ENCODE results near the gene MC5R.

Gene MC5R

DNA sequence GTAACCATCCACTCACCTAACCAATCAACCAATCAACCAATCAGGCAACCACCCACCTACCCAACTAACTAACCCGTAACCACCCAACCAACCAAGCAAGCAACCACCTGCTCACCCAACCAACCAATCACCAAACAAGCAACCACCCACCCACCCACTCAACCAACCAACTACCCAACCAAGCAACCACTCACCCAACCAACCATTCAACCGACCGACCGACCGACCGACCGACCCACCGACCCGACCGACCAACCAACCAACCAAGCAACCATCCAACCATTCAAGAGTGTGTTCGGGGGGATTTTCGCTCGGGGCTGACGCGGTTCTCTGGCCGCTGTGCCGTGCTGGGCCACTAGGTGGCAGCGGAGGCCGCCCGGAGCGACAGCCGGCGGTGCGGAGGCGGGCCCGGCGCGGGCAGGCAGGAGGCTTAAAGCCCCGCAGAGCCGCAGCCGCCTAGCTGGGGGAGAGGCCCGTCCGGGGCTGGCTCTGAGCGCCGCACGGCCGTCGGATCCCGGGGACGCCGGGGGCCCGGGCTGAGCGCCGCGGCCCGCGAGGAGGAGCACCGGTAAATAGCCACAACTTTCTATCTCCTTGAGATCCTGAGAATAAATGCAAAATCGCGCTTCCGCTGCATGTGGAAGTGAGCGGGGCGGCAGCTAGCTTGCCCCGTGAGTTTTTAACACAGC, at the start of gene MC5R:
TSS of gene MC5R (plus strand) at position 443 of the 689 bp plus-strand sequence. CDS start 1,617 bp downstream, outside the sequence.
- peak; percentile 51 for DNase-seq

DNA sequence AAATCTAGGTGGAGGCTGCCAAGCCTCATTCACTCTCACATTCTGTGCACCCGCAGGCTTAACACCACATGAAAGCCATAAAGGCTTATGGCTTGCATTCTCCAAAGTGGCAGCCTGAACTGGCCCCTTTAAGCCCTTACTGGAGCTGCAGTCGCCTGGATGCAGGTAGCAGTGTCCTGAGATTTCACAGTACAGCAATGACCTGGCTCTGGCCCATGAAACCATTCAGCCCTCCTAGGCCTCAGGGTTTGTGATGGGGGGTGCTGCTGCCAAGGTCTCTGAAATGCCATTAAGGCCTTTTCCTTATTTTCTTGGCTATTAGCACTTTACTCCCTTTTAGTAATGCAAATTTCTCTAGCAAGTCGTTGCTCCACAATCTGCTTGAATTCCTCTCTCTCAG, 48.9 kb upstream of the MC5R start:
- no peak for DNase-seq

DNA sequence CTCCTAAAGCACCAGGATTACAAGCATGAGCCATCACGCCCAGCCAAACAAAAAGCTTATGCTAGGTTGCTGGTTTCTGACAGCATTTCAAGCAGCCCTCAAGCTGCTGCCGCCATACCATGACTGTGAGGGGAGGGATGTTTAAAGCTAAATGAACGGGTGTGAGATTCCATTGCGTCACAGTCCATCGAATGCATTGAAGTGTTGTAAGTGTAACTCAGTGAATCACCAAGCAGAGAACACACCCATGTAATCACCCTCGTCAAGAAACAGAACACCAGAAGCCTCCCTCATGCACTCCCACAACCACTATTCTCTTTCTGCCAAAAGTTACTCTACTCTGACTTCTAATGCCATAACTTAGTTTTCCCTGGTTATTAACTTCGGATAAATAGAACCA, 32.8 kb upstream of the MC5R start:
- DNase-seq: no peak

DNA sequence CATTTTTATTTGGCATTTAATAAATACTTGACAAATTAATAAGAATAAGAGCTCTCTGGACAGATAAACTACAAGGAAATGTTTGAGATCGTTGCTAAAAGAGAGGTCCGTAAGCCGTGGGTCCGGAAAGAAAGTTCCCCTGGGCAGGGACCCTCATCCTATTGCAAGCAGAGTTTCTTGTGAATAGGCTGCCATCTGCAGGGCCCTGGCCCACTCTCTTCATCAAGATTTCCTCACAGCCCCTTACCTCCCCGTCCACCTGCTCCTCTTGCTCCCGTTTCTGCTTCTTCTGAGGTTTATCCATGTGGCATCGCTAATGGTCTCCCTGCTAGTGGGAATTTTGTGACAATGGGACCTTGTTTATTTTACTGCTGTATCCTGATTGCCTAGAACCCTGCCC, 30.1 kb upstream of the MC5R start:
- no peak for DNase-seq

DNA sequence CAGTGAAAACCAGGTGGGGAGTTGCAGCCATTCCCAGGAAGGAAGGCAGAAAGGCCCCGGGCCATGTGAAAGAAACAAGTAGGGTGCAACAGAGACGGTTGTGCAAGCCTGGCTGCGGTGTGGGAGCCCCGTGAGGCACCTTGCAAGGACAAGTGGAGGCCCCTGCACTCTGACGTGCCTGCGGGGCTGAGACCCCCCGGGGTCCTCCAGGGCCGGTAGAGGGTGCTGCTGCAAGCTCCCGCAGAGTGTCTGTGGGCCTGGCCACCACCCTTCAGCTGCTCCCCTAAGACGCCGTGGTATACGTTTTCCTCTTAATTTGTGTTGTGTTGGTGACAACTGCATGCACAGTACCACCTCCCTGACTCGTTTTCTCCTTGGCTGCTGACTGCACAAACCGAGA, 27.4 kb upstream of the MC5R start:
- DNase-seq: no peak

DNA sequence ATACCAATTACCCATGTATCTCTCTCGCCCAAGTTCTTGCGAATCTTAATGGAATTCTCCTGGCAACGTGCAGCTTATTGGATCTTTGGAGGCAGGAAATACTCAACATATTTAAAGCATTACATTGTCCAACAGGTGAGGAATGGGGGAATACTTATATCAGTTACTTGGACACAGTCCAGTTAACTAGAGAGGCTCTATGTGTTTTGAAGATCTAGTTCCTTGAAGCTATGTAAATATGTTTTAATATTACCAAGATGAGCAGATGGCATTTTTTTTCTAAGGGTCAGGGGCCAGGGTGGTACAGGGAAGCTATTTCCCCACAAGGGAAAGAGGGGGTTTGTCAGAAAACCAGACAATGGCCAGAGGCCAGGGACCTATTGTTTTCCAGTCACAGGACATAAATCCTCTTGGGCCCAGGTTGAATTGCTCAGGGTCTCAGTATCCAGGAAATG, 26.8 kb upstream of the MC5R start:
- no peak for DNase-seq

DNA sequence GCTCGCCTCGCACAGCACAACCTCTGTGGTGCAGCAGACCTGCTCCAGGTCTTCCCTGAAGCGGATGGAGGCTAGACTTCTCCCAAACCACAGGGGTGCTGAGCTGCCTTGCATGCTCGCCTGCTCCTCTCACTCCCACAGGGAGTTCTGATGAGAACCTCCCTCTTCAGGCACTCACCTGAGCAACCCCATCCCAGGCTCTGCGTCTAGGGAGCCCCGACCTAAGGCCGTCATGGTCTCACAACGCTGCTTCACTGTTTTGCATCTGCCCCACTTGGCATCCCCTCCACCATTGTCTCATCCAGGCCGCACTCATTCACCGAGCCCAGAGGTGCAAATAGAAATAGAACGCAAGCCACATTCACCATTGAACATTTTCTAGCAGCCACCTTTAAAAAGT, 24.6 kb upstream of the MC5R start:
- DNase-seq: no peak

DNA sequence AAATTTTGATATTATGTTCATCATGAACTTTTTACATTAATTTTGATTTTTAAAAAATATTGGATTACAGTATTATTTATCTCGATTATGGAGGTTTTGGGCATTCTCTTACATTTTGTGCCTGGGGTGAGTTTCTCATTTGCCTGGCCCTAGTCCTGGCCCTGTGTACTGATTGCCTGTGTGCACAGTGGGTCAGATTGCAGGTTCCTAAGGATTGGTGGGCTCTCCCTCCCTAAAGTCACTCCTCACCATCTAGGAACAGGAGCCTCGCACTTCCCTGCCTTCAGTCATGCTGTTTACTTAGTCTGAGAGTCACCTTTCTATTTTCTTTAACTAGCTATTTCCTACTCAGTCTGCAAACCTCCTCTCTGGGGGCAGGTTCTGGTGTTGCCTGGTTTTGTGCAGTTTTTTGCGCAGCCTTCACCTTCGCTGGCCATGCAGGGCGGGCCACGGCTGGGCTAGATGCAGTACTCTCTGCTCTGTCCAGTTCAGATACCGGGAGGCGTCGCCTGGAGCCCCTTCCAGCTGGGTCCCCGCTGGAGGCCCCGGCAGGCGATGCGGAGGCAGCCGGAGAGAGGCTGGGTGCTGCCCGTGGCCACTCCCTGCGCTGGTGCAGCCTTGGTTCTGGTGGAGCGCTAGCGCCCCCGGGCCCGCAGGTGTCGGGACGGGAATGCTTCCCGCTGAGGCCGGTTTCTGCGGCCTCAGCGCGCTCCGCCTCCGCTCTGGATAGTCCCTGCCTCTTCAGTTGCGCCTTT, 23.3 kb upstream of the MC5R start:
- DNase-seq: peak; percentile 48

DNA sequence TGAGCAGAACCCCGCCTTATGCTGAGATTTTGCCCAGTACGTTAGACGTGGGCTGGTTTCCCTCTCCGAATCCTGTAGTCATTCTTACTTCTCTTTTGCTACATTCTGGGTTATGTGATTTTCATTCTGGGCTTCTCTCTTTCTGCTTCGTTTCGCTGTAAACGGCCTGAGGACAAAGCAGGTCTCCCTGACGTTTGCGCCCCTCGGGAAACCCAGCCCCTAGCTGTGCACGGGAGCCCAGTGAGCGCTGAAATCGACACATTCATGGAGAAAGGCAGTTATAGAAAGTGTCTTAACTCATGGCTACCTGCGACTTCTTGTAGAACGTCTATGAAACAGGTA, 22.7 kb upstream of the MC5R start:
- DNase-seq: no peak

DNA sequence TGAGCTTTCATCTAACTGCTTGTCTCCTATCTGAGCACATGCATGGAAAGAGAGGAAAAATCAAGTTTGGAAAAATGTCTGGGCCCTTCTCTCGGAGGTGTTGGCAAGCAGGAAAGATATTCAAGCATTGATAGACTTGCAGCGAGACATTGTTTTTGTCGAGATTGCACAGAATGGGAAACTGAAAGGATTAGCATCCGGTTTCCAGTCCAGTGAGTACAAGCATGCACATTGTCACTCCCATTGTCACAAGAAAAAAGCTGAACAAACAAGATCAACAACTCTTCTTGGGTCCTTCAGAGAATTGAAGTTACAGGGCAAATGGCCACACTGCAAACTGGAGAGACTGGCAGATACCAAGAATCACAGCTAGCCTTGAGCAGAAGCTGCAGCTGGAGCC, 19.6 kb upstream of the MC5R start:
- DNase-seq: no peak

DNA sequence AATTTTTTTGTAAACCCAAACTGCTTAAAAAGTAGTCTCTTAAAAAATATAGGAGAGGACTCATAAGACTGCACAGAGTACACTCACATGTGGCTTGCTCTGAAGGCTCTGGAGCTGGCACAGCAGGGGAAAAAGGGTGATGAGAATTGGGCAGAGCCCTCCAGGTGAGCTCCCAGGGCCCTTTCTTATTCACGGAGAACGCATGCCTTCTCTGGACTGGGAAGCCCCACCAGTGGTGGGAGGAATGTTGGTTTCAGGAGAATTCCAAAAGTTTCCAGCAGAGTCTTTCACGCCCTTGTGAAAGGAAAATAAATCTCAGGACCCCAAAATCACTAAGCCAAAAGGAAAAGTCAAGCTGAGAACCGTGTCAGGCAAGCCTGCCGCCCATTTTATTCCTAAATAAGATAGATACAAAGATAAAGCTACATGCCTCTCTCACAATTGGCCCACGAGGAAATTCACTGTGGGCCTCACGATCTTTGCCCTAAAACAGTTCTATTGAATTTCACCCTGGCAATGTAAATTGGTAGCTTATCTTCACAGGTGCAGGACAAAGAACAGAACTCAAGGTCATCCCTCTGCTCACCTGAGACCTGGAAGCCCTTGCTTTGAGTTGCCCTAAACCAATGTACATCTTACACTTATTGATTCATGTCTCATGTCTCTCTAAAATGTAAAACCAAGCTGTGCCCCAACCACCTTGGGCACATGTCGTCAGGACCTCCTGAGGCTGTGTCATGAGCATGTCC, 15.5 kb upstream of the MC5R start:
- no peak for DNase-seq

DNA sequence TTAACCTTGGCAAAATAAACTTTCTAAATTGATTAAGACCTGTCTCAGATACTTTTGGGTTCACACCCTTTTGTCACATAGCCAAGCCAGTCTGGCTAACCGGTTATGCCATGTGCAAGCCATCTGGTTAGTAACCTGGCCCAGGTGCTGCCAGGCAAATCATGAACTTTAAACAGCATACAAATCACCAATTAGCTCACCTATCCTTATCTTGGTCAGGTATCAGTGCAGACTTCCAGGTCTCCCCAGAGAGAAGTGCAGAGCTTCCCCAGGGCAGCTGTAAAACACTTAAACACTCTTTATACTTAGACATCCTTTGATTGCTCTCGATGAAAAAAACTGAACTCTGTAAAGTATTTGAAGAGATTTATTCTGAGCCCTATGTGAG, 14.9 kb upstream of the MC5R start:
- no peak for DNase-seq

DNA sequence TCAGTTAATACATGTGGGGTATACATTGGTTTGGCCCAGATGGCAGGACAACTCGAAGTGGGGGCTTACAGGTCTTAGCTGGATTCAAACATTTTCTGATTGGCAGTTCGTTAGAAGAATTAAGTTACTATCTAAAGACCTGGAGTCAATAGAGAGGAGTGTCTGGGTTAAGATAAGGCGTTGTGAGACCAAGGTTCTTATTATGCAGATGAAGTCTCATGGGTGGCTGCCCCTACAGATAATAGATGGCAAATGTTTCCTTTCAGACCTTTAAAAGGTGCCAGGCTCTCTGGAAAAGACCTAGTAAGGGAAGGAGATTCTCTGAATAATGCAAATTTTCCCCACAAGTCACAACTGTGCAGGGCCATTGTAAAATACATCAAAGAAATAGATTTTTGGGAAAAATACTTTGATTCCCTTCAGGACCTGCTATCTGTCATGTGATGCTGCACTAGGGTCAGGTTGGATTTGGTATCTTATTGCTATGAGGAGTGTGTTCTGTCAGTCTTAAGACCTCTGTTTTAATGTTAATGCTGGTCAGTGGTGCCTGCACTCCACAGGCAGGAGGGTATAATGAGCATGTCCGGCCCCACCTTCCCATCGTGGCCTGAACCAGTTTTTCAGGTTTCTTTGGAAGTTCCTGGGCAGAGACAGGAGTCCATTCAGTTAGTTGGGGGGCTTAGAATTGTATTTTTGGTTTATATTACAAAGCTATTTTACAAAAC, 14.3 kb upstream of the MC5R start:
- peak; percentile 43 for DNase-seq

DNA sequence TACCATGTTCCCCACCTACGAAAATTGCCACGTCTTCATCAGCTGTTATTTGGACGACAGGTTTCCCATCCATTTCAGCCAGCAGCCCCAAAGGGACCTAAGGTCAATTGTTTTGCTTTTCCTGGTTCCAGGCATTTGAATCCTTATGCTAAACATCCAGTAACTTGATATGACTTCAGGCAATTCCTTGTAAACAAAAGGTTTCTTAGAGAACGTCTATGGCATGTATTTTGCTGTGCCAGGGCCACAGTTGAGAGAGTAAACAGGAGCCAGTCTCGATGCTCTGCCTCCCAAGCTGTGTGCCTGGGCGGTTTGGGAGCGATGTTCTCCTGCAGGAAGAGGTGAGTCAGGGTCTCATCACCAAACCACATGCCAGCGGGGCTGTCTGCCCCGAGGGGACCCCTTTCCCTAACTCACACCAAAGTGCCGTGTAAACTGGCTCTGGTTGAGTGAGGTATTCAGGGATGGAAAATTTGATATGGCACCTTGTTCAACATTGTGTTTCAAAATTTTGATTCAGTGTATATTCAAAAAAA, 12.9 kb upstream of the MC5R start:
- DNase-seq: no peak

DNA sequence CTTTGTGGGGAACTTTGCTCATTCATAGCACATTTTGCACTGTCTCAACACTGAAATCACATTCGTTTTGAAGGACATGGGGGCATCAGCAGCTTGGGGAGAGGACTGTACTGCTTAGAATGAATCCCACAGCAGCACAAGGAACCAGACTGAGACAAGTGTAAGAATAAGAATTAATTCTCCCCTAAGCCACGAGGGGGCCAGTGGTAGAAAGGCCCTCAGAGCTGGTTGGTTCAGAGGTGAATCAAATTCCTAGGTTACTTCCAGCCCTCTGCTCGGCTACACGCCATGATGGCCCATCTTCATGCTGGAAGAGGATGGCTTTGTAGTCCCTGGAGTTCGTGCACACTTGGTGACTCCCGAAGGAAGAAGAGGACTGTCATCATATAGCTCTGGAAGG, 12.0 kb upstream of the MC5R start:
- no peak for DNase-seq

DNA sequence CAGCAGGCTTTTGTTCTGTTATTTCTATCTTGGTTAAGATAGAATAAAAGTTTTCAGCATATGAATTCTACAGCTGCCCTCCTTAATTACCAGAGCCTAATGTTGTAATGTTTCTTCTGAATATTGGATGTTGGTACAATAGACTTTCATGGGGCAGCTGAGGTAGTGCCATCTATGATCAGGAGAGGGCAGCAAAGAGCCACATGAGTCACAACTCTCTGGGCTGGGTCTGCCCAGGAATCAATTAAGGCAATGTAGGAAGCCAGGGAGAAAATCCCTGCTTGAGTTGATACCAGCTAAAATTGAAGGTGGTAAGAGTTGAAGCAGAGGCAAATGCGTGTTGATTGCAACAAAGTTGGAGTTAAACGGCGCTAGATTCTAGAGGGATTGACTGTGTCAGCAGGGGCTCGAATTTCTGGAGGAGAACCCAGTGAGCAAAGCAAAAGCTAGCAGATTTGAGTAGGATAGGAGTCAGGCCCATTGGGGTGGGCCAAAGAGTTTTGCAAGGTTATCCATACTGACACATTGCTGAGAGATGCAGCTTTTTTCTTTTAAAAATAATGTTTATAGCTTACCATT, 10.6 kb upstream of the MC5R start:
- peak; percentile 65 for DNase-seq

DNA sequence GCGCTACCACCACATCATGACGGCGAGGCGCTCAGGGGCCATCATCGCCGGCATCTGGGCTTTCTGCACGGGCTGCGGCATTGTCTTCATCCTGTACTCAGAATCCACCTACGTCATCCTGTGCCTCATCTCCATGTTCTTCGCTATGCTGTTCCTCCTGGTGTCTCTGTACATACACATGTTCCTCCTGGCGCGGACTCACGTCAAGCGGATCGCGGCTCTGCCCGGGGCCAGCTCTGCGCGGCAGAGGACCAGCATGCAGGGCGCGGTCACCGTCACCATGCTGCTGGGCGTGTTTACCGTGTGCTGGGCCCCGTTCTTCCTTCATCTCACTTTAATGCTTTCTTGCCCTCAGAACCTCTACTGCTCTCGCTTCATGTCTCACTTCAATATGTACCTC, 2.3 kb downstream of the MC5R start:
- no peak for DNase-seq

DNA sequence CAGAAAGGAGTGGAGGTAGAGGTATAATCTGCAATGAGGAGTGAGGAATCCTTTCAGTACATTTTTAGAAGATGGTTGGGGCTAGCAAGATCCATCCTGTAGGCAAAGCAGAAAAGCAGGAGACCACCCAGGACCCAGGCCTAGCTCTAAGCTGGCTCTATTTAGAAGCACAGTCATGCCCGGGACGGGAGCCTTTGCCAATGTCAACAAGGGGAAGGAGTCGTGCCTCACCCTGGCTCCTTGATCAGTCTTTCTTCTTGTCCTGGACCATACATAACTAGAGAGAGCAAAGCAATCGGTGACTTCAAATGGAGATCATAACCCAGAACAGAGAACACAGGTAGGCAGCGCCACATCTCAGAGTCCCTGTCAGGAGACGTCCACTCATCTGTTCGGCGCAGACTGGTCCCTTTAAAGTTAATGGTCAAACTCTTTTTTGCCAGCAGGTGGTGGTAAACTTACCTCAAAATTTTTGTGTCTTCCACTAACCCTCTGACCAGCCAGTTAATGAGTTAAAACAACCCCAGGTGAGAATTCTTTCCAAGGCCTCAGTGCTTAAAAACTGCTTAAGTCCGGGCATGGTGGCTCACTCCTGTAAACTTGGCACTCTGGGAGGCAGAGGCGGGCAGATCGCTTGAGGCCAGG, 8.0 kb downstream of the MC5R start:
- no peak for DNase-seq

DNA sequence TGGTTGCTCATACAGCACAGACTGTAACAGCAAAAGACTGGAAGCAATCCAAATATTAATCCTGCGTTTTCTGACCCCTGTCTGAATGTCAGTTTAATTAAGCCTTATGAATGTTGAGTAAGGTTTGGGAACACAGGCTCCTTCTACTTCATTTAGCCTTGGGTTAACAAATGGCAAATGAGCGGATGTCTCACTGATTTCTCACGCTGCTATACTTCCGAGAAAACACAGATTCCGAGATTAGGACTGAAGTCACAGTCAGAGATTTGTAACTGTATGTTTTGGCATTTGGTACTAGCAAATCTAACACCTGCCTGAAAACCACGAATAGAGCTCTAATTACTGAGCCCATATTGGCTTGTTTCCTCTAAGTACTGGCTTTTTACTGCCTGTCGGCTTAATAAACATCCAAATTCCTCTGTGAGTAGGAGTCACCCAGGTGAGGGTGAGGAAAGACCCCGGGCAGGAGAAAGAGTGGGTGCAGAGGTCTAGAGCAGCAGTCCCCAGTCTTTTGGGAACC, 10.6 kb downstream of the MC5R start:
- no peak for DNase-seq

DNA sequence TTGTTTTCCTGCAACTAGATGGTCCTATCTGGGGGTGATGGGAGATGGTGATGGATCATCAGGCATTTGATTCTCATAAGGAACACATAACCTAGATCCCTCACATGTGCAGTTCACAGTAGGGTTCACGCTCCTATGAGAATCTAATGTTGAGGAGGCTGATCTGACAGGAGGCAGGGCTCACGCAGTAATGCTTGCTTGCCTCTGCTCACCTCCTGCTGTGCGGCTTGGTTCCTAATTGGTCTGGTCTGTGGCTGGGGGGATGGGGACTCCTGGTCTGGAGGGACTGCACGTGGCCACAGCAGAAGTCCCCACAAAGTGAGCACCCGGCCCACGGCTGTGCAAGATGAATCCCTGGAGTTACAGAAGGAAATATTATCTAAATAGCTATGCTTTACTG, 11.3 kb downstream of the MC5R start:
- no peak for DNase-seq

DNA sequence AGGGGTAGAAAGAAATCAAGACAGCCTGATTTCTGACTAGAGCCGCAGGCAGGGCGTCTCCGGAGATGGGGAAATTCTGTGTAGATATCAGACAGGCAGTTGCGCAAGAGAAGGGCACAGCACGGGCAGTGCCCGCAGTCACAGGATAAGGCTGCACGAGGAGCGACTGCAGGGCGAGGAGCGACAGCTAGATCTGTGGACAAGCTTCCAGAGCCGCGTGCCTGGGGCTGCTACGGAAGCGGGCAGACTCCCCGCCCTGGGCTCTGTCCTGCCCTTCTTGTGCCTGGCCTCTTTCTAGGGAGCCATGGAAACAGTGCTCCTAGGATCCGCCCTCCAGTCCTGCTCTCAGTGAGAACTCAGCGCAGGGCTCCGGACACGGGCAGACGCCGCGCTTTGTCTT, 12.6 kb downstream of the MC5R start:
- no peak for DNase-seq

DNA sequence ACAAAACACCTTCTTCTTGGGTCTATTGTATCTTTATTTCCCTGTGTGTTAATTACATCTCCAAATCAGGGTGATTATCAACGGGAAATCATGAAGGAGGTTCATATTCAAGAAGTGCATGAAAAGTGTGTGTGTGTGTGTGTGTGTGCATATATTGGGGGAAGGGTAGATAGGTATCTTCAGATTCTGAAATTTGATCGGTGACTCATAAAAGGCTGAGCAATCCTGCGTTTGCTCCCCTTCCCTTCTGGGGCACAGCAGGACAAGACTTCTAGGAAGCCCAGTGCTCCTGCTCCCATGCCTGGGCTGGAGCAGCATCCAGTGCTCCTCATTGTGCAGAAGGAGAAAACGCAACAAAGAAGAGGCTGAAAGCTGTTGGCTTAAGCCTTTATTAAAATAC, 25.8 kb downstream of the MC5R start:
- DNase-seq: no peak

Measured in hematopoietic multipotent progenitor cell treated with erythropoietin and hydrocortisone succinate and interleukin-3 and kit ligand, for 8 days (in vitro differentiated cells).